IMR-90 (cell line): ENCODE results near the gene SLC34A3. TPM values are rescaled to one million over a fixed set of nuclear protein-coding genes. Genes with fewer than 3 reads are reported as not detected.

Experiments
- ATAC-seq: fragments of 200-7000 bp; cut with Tn5 transposase; 2 replicates; pipeline ENCODE4 v1.9.1; 2020; ENCODE audit warnings: low read depth, mild to moderate bottlenecking, moderate library complexity
- BruUV-seq: library from RNA; stranded (reverse); fragments of 400-500 nt; replicated peaks from 2 replicates; lab custom pipeline; 2021; lab: Mats Ljungman, UMichigan
- CTCF ChIA-PET: fragments of 300-600 bp; formaldehyde crosslinking; extraction: SDS; loops from one replicate; lab custom pipeline; 2021; ENCODE audit warnings: antibody characterized with exemption; lab: Yijun Ruan, JAX
- POLR2A ChIA-PET: fragments of 300-600 bp; sonication (Branson Sonifier 250); formaldehyde crosslinking; loops from one replicate; lab custom pipeline; 2022; ENCODE audit warnings: antibody characterized with exemption; ENCODE audit not compliant: unreplicated experiment; lab: Charles Lee
- DNase-seq: peaks from one replicate; pipeline ENCODE4 v3.0.0; 2013
- H2AFZ ChIP-seq: replicated peaks from 2 replicates; pipeline ENCODE3; 2013; ENCODE audit warnings: low read length, mild to moderate bottlenecking; ENCODE audit not compliant: poor library complexity
- H2AK5ac ChIP-seq: 2 replicates; pipeline ENCODE4 v1.6.1; 2013; ENCODE audit warnings: low read depth, low read length, inconsistent platforms
- H2AK9ac ChIP-seq: replicated peaks from 2 replicates; pipeline ENCODE3; 2013; ENCODE audit warnings: mild to moderate bottlenecking, low read depth, low read length, moderate library complexity; ENCODE audit not compliant: poor library complexity
- H2BK120ac ChIP-seq: 2 replicates; pipeline ENCODE4 v1.6.1; 2013; ENCODE audit warnings: low read depth, low read length, inconsistent platforms
- H2BK15ac ChIP-seq: 3 replicates; pipeline ENCODE4 v1.6.1; 2013; ENCODE audit warnings: low read depth, low read length, inconsistent platforms
- H2BK20ac ChIP-seq: 2 replicates; pipeline ENCODE4 v1.6.1; 2013; ENCODE audit warnings: low read depth, mild to moderate bottlenecking, inconsistent platforms, low read length, moderate library complexity
- H2BK5ac ChIP-seq: 2 replicates; pipeline ENCODE4 v1.6.1; 2013; ENCODE audit warnings: mild to moderate bottlenecking, low read depth, low read length, inconsistent platforms; ENCODE audit not compliant: poor library complexity, severe bottlenecking
- H3K14ac ChIP-seq: replicated peaks from 2 replicates; pipeline ENCODE4 v1.6.1; 2013; ENCODE audit warnings: low read depth, low read length, inconsistent platforms
- H3K18ac ChIP-seq: 2 replicates; pipeline ENCODE4 v1.6.1; 2013; ENCODE audit warnings: low read depth, low read length, control low read depth
- H3K23ac ChIP-seq: 2 replicates; pipeline ENCODE4 v1.6.1; 2013; ENCODE audit warnings: low read depth, low read length, inconsistent platforms
- H3K27ac ChIP-seq: 2 replicates; pipeline ENCODE4 v1.5.1; 2013; ENCODE audit warnings: mild to moderate bottlenecking, control low read depth, low read length; ENCODE audit not compliant: insufficient read depth
- H3K27me3 ChIP-seq: 2 replicates; pipeline ENCODE4 v1.6.1; 2013; ENCODE audit warnings: low read length; ENCODE audit not compliant: control insufficient read depth, insufficient read depth
- H3K36me3 ChIP-seq: 2 replicates; pipeline ENCODE4 v1.6.1; 2013; ENCODE audit warnings: low read length, mixed read lengths; ENCODE audit not compliant: control insufficient read depth, insufficient read depth
- H3K4ac ChIP-seq: 2 replicates; pipeline ENCODE4 v1.6.1; 2013; ENCODE audit warnings: low read depth, low read length, inconsistent platforms
- H3K4me1 ChIP-seq: 2 replicates; pipeline ENCODE4 v1.6.1; 2013; ENCODE audit warnings: low read length, mixed read lengths; ENCODE audit not compliant: control insufficient read depth, insufficient read depth
- H3K4me2 ChIP-seq: 2 replicates; pipeline ENCODE4 v1.6.1; 2013; ENCODE audit warnings: low read depth, mild to moderate bottlenecking, control low read depth, low read length, moderate library complexity
- H3K4me3 ChIP-seq: 2 replicates; pipeline ENCODE4 v1.5.1; 2013; ENCODE audit warnings: low read depth, mild to moderate bottlenecking, control low read depth, low read length, moderate library complexity; ENCODE audit not compliant: insufficient read depth
- H3K56ac ChIP-seq: 2 replicates; pipeline ENCODE4 v1.6.1; 2013; ENCODE audit warnings: low read length, inconsistent platforms; ENCODE audit not compliant: insufficient read depth; ENCODE audit errors: extremely low read depth
- H3K79me1 ChIP-seq, 2 experiments: 2 replicates each; pipeline ENCODE4 v1.6.1; 2013; ENCODE audit warnings: low read length in 2 of 2, inconsistent platforms in 1 of 2, low read depth in 1 of 2
- H3K9ac ChIP-seq: 2 replicates; pipeline ENCODE4 v1.6.1; 2013; ENCODE audit warnings: low read depth, low read length, control low read depth
- H3K9me1 ChIP-seq: 2 replicates; pipeline ENCODE4 v1.6.1; 2013; ENCODE audit warnings: low read length, inconsistent platforms; ENCODE audit not compliant: insufficient read depth
- H3K9me3 ChIP-seq: 2 replicates; pipeline ENCODE4 v1.6.1; 2013; ENCODE audit warnings: low read length; ENCODE audit not compliant: control insufficient read depth, insufficient read depth
- H4K20me1 ChIP-seq: 2 replicates; pipeline ENCODE4 v1.6.1; 2013; ENCODE audit warnings: low read length, inconsistent platforms; ENCODE audit not compliant: insufficient read depth
- H4K5ac ChIP-seq: 2 replicates; pipeline ENCODE4 v1.6.1; 2013; ENCODE audit warnings: mild to moderate bottlenecking, low read depth, low read length, control low read depth
- H4K8ac ChIP-seq, 2 experiments: 2 replicates each; pipeline ENCODE4 v1.6.1; 2013; ENCODE audit warnings: low read depth in 2 of 2, low read length in 2 of 2, control low read depth in 1 of 2, inconsistent platforms in 1 of 2
- H4K91ac ChIP-seq: 2 replicates; pipeline ENCODE4 v1.6.1; 2013; ENCODE audit warnings: low read depth, low read length, inconsistent platforms; ENCODE audit not compliant: insufficient read depth
- BHLHE40 ChIP-seq: fragments of 150-350 bp; IDR thresholded peaks from 2 replicates; pipeline ENCODE4 v1.6.1; 2016; ENCODE audit warnings: mild to moderate bottlenecking, low read depth, low read length
- CEBPB ChIP-seq: IDR thresholded peaks from 2 replicates; pipeline ENCODE4 v1.6.1; 2012; ENCODE audit warnings: low read depth, low read length, improper control_type of control experiment
- CHD1 ChIP-seq: IDR thresholded peaks from 2 replicates; pipeline ENCODE4 v1.6.1; 2012; ENCODE audit warnings: low read depth, low read length, improper control_type of control experiment
- CTCF ChIP-seq: conservative IDR thresholded peaks from 2 replicates; pipeline ENCODE4 v1.5.1; 2012; ENCODE audit warnings: mild to moderate bottlenecking, low read depth, low read length, improper control_type of control experiment
- FOS ChIP-seq: fragments of 150-350 bp; IDR thresholded peaks from 2 replicates; pipeline ENCODE4 v1.6.1; 2016; ENCODE audit warnings: low read depth, low read length
- MAFK ChIP-seq: IDR thresholded peaks from 2 replicates; pipeline ENCODE4 v1.6.1; 2012; ENCODE audit warnings: low read depth, low read length, improper control_type of control experiment
- MAZ ChIP-seq: IDR thresholded peaks from 2 replicates; pipeline ENCODE4 v1.6.1; 2012; ENCODE audit warnings: low read depth, mild to moderate bottlenecking, low read length, improper control_type of control experiment, moderate library complexity, borderline replicate concordance
- MXI1 ChIP-seq: IDR thresholded peaks from 2 replicates; pipeline ENCODE4 v1.6.1; 2012; ENCODE audit warnings: low read depth, mild to moderate bottlenecking, low read length, moderate library complexity, borderline replicate concordance
- NFE2L2 ChIP-seq: fragments of 150-350 bp; IDR thresholded peaks from 2 replicates; pipeline ENCODE4 v1.6.1; 2016; ENCODE audit warnings: low read depth, mild to moderate bottlenecking, low read length
- POLR2A ChIP-seq: IDR thresholded peaks from 2 replicates; pipeline ENCODE4 v1.6.1; 2012; ENCODE audit warnings: mild to moderate bottlenecking, low read depth, low read length
- RAD21 ChIP-seq: IDR thresholded peaks from 2 replicates; pipeline ENCODE4 v1.6.1; 2012; ENCODE audit warnings: low read length, improper control_type of control experiment
- RCOR1 ChIP-seq: IDR thresholded peaks from 2 replicates; pipeline ENCODE4 v1.6.1; 2012; ENCODE audit warnings: mild to moderate bottlenecking, low read length, improper control_type of control experiment; ENCODE audit not compliant: insufficient replicate concordance
- RFX5 ChIP-seq: IDR thresholded peaks from 2 replicates; pipeline ENCODE4 v1.8.0; 2012; ENCODE audit warnings: low read depth, mild to moderate bottlenecking, low read length, moderate library complexity
- SMC3 ChIP-seq: fragments of 150-350 bp; IDR thresholded peaks from 2 replicates; pipeline ENCODE4 v1.6.1; 2016; ENCODE audit warnings: low read depth, mild to moderate bottlenecking, antibody characterized with exemption, low read length, moderate library complexity
- USF2 ChIP-seq: fragments of 150-350 bp; IDR thresholded peaks from 2 replicates; pipeline ENCODE4 v1.6.1; 2017; ENCODE audit warnings: mild to moderate bottlenecking, antibody characterized with exemption, low read length, low read depth
- WGBS, 2 experiments: methylation state at CpG; one replicate each; pipeline versions ENCODE4 v1.1.5 to v1.1.7; 2013; ENCODE audit warnings: missing lambda C conversion rate in 2 of 2; ENCODE audit not compliant: insufficient read length in 1 of 2; ENCODE audit errors: extremely low coverage in 2 of 2; 5-methylcytosine and 5-hydroxymethylcytosine counted together
- dilution Hi-C: fragments of 300-500 bp; cut with HindIII; formaldehyde crosslinking; loops from one replicate; pipeline ENCODE4 v1.14.3; 2018; ENCODE audit warnings: low sequenced_read_pairs; ENCODE audit not compliant: unreplicated experiment
- in situ Hi-C: fragments of 300-500 bp; cut with MboI; formaldehyde crosslinking; loops from 3 replicates; pipeline ENCODE4 v1.14.3; 2019; ENCODE audit warnings: low sequenced_read_pairs, inconsistent platforms, mixed read lengths
- intact Hi-C: fragments of 100-400 bp; cut with micrococcal nuclease; formaldehyde crosslinking; loops from 2 replicates; pipeline ENCODE4 v1.10.0; 2022
- polyA plus RNA-seq, 3 experiments: library from polyadenylated mRNA; depleted of rRNA; stranded (reverse); fragments of >200 nt; gene quantifications; 2 replicates each; pipeline ENCODE4 v1.2.3, GENCODE V29; 2012; ENCODE audit warnings: low replicate concordance in 1 of 3
- total RNA-seq: library from RNA; depleted of rRNA; stranded (reverse); fragments of >200 nt; gene quantifications from 2 replicates; pipeline ENCODE4 v1.2.3, GENCODE V29; 2012
- TF ChIP-seq, protein P1 (sequence below): fragments of 150-350 bp; IDR thresholded peaks from 2 replicates; pipeline ENCODE4 v1.6.1; 2016; ENCODE audit warnings: low read depth, mild to moderate bottlenecking, low read length, moderate library complexity, borderline replicate concordance

The SLC34A3 gene
- total and polyA plus RNA-seq, 2 of the 4 experiments (the other 2 are of a cell fraction): not detected

DNA sequence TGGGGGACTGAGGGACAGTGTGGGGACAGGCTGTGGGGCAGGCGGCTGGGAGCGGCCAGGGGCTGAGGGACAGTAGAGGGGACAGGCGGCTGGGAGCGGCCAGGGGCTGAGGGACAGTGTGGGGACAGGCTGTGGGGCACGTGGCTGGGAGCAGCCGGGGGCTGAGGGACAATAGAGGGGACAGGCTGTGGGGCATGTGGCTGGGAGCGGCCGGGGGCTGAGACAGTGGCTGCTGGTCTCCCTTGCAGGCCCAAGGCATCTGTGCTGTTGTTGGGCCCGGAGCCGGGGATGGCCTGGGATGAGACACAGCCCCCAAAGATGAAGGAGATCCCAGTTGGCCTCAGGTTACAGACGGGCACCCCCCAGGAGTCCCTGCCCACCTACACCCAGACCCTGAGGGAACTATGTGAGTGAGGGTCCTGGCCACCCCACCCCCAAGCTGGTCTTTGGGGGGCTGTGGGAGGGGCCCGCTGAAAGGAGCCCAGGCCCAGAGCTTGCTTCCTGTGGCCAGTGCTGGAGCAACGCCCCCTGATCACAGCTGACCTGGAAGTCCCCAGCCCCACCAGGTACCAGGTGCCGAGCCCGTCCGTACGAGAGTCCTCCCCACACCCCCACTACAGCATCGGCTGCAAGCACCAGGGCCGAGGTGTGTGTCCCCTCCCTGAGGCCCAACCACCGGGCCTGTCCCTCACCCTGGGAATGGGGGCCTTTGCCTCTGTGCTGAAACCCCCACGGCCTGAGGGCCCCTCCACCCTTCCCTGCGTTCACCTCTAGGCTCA, 21.0 kb downstream of the SLC34A3 start:
- Histone ChIP-seq H3K27me3 (no peaks in the 10 kb centered on the region), H2BK120ac (no peak overlapping the region), H2AFZ (no peak overlapping the region), H3K4ac (no peak overlapping the region), H3K36me3 (peaks cover 4% of the 10 kb centered on the region), H3K9me3 (no peaks in the 10 kb centered on the region), H3K4me2 (no peak overlapping the region), H3K4me1 (peaks cover 13% of the 10 kb centered on the region), H2AK9ac (no peak overlapping the region), H2BK5ac (no peak overlapping the region), H3K9ac (no peak overlapping the region), H3K4me3 (no peak overlapping the region), H4K20me1 (peaks cover 10% of the 10 kb centered on the region), H3K56ac (no peak overlapping the region), H3K14ac (no peak overlapping the region), H3K9me1 (no peaks in the 10 kb centered on the region), H3K79me1 (peaks cover 4 to 20% of the 10 kb centered on the region in 2 experiments; a peak in 3 of 4 replicates), H3K18ac (no peak overlapping the region), H2AK5ac (no peak overlapping the region), H2BK20ac (no peak overlapping the region), H3K23ac (no peak overlapping the region), H4K91ac (no peak overlapping the region), H4K5ac (no peak overlapping the region), H2BK15ac (no peak overlapping the region), H4K8ac (no peak overlapping the region), H3K27ac (no peak overlapping the region)
- ATAC-seq: no peak
- TF ChIP-seq RFX5 (no peak), MAFK (no peak), CHD1 (no peak), BHLHE40 (no peak), NFE2L2 (no peak), MXI1 (no peak), SMC3 (no peak), MAZ (no peak), CTCF (no peak), USF2 (no peak), POLR2A (no peak), RAD21 (no peak), CEBPB (no peak), FOS (no peak), RCOR1 (no peak)
- TF ChIP-seq, protein P1, sequence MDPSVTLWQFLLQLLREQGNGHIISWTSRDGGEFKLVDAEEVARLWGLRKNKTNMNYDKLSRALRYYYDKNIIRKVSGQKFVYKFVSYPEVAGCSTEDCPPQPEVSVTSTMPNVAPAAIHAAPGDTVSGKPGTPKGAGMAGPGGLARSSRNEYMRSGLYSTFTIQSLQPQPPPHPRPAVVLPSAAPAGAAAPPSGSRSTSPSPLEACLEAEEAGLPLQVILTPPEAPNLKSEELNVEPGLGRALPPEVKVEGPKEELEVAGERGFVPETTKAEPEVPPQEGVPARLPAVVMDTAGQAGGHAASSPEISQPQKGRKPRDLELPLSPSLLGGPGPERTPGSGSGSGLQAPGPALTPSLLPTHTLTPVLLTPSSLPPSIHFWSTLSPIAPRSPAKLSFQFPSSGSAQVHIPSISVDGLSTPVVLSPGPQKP: no peak
- dilution Hi-C loops (no loop called here), in situ Hi-C loops (no loop called here), intact Hi-C loops (no loop called here)
- no peak for DNase-seq
- 82% methylated on average over 12 of the region's 22 CpGs; no CpG with 5 or more reads in 1 of the 2 experiments for WGBS, 2 experiments
- no TSS peak for BruUV-seq
- CTCF ChIA-PET: no interaction called here
- POLR2A ChIA-PET: no interaction called here
